Stimulated activated CD8-positive, alpha-beta memory T cell treated with anti-CD3 and anti-CD28 coated beads, Interleukin-12 subunit alpha, Interleukin-12 subunit beta, amount 100 ng/mL, for 4 hours (primary cell): Measurements from ENCODE around the gene DRC7.
"Not testable (repeated sequence)": the region's sequence is repeated elsewhere in the genome, so short reads cannot be mapped to it uniquely, and the experiment has no call there.

Experiments
- DNase-seq: peaks from one replicate; pipeline ENCODE4 v3.0.0-alpha.2; 2020; ENCODE audit warnings: low read depth

DRC7 gene

DNA sequence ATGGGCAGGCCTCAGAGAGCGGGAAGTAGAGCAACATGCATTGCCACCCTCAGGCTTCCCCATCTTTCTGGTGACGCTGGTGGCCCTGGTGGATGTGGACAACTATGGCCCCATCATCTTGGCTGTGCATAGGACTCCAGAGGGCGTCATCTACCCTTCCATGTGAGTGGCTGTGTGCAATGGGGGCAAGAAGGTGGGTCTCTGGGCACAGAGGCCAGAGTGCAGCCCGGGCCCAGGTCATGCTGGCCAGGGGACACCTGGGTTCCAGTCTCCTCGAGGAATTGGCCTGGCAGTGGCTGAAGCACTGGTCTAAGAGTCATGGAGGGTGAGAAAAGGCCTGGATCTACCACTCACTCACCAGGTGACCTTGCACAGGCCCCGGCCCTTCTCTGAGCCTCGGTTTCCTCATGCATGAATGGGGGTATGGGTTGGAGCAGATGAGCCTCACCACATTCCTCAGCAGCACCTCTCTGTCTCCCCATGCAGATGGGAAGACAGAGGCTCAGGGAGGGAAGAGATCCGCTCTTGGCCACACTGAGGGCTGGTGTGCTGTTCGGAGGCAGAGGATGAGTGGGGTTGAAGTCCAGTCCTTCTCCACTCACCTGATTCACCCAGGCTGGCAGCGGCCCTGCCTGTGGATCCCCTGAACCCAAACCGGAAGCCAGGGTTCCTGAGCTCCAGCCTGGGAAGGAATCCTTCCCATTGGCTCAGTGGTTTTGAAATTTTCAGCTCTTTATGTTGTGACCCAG lies 33.7 kb upstream of the DRC7 start:
- DNase-seq: no peak

DNA sequence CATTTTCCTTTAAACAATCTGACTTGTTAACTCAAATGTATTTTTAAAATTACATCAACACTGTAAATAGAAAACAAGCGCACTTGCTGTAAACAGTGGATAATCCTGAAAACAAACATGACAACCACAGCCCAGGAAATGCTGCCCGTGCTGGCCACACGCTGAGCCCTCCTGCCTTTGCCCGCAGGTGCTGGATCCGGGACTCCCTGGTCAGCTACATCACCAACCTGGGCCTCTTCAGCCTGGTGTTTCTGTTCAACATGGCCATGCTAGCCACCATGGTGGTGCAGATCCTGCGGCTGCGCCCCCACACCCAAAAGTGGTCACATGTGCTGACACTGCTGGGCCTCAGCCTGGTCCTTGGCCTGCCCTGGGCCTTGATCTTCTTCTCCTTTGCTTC lies 33.1 kb upstream of the DRC7 start:
- no peak for DNase-seq

- no peak for DNase-seq
These were observed 32.4 kb upstream of the DRC7 start for GRCh38 chr16:57661936-57662906.

- no peak for DNase-seq
These were observed 31.2 kb upstream of the DRC7 start for GRCh38 chr16:57663436-57663835.

- no peak for DNase-seq
These were observed 30.5 kb upstream of the DRC7 start for GRCh38 chr16:57663917-57664661.

DNA sequence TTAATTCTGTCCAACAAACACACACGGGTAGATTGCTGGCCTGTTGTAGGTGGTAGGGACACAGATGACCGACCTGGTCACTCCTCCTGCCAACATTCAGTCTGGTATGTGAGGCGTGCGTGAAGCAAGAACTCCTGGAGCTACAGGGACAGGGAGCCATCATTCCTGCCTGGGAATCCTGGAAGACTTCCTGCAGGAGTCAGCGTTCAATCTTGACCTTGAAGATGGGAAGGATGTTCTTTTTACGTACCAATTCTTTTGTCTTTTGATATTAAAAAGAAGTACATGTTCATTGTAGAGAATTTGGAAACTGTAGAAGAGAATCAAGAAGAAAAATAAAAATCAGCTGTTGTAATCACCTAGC lies 30.0 kb upstream of the DRC7 start:
- DNase-seq: no peak

GRCh38 chr16:57665541-57665940 lies 29.1 kb upstream of the DRC7 start:
- DNase-seq: no peak

GRCh38 chr16:57666353-57667047 lies 28.1 kb upstream of the DRC7 start:
- no peak for DNase-seq

- no peak for DNase-seq
These were observed 27.5 kb upstream of the DRC7 start for GRCh38 chr16:57667048-57667525.

DNA sequence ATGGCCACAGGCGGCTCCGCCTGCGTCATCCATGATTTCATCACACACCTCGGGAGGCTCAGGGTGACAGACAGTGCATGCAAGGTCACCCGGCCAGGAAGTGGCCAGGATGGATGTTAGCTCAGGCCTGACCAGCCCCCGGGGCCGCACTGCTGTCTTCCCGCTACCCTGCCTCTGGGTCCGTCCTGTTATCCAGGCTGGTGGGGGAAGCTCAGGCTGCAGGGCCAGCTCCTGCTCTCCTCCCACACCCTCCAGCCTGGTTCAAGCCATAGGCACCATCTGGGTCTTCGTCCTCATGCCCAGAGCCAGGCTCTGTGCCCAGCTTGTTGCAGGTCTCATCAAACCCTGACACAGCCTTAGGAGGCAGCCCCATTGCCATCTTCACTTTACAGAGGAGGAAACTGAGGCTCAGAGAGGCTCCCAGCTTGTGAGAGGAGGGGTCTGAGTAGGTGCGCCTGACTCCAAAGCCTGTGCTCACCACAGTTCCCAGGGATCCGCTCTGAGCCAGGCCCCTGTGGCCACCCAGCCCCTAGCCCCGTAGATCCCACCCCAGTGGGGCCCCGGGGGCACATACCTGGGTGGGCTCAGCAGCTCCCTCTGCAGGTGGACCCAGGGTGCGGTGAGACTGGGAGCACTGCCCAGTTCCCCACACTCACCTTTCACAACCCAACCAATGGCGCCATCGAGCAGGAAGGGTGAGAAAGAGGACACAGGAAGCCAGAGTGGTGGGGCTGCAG lies 26.9 kb upstream of the DRC7 start:
- DNase-seq: no peak

DNA sequence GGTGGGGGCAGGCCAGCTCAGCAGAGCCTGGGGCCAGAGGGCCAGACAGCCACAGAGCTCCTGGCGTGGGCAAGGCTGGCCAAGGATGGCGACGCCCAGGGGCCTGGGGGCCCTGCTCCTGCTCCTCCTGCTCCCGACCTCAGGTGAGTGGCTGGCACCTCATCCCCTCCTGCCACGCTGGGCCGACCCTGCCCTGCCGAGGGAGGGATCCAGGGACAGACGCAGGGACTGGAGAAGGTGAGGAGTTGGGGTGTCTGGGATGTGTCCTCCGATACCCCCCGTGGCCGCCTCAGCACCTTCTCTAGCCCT lies 26.4 kb upstream of the DRC7 start, which contains the start of gene ADGRG3:
Gene ADGRG3, plus strand, starts transcription at position 44 of the 309 bp plus-strand sequence. Its CDS starts 42 bp downstream, at position 86.
- DNase-seq: no peak

DNA sequence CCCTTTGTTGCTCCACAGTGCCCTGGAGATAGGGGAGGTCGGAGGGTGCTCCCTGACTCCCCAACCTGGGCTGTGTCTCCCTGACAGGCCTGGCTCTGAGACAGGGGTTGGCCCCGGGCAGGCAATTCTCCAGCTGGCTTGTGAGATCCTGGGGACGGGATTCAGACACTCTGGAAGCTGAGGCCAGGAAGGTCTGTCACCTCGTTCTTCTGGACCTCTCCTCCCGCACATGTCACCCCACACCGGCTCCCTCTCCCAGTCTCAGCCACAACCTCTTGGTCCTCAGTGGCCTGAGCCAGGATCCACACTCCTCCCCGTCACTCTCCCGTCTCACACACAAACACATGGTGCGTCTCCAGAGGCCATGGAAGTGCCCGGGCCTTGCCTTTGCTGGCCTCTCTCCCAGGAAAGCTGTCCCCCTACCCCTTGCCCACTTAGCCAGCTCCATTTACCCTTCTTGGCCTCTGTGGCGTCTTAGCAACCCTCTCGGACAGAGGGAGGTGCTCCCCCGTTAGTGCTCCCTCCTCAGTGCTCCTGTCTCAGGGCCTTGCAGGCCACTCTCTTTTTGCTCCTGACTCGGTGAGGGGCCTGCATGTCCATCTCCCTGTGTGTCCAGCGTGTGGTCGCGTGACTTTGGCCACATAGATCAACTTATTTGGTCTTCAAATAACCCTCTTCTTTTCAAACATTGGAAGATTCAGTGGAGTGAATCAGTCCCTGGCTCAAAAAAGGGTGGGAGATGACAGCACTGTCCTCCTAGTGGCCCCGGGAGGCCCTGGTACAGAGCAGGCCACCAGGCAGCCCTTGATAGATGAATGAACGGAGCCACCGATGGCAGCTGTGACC lies 25.8 kb upstream of the DRC7 start:
- DNase-seq: no peak

- no peak for DNase-seq
These were observed 25.0 kb upstream of the DRC7 start for GRCh38 chr16:57669476-57670162.

DNA sequence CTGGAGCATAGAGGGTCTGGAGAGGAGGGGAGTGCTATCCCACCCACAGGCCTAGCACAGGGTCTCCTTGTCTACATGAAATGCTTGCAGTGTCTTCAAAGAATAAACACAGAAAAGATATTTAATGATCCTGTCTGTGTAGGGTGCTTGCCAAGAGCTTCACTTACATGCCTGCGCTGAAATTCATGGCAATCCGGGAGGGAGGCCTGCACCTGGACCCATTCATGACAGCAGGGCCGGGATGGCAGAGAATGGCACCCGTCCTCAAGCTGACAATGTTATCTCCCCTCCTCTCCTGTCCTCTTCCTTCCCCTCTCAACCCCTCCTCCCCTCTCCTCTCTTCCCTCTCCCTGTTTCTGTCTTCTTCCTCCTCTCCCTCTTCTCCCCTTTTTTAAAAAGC lies 24.4 kb upstream of the DRC7 start:
- DNase-seq: no peak

DNA sequence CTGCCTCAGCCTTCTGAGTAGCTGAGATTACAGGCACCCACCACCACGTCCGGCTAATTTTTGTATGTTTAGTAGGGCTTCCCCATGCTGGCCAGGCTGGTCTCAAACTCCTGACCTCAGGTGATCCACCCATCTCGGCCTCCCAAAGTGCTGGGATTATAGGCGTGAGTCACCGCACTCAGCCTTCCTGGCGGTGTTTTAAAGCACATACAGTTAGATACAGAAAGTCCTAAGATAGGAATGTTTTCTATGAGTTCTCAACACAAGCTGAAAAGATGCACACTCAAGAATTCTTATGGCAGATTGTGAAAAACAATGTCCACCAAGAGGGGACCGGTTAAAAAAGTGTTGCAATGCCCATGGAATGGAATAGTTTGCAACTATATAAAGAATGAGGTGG lies 23.2 kb upstream of the DRC7 start:
- DNase-seq: not testable (repeated sequence)

GRCh38 chr16:57672416-57672815 lies 22.2 kb upstream of the DRC7 start:
- no peak for DNase-seq

DNA sequence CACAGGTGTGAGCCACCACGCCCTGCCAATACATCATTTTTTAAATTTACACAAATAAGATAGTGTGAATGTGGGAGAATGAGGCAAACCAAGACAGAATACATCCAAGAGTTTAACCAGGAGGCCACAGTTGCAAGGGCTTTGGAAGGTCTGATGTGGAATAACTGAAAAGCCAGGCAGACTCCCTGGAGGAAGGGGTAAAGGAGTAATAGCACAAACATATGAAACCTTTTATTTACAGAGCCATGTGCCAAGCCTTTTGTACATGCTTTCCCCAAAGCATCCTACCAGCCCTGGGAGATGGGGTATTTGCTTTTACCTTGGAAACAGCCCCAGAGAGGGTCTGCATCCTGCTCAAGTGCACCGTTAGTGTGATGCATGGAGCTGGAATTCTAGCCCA lies 21.8 kb upstream of the DRC7 start:
- DNase-seq: no peak

- DNase-seq: no peak
These were observed 18.7 kb upstream of the DRC7 start for GRCh38 chr16:57675741-57676551.
